Testis (tissue), 2 donors: ENCODE measurements around the gene ROS1.

ENCODE experiments used
- CTCF ChIP-seq, 3 experiments: fragments of 450-650 bp in 2 of 3; fragments of 200-600 bp in 1 of 3; sonication (generic) in 1 of 3; IDR thresholded peaks; one replicate each; pipeline ENCODE4 v1.5.1; 2016 to 2019; ENCODE audit warnings: antibody characterized with exemption in 3 of 3, mild to moderate bottlenecking in 2 of 3, moderate library complexity in 1 of 3
- POLR2A ChIP-seq: fragments of 450-650 bp; IDR thresholded peaks from one replicate; pipeline ENCODE4 v1.6.1; 2017; ENCODE audit warnings: antibody characterized with exemption, mild to moderate bottlenecking, moderate library complexity

GRCh38 chr6:117290173-117290846 lies 135.4 kb downstream of the ROS1 start:
- no peak for TF ChIP-seq CTCF (IDR thresholded peaks at IDR 0.05)
- TF ChIP-seq POLR2A = no peak
